ENCODE results near the gene NUP133.
"Not testable (repeated sequence)": the region's sequence is repeated elsewhere in the genome, so short reads cannot be mapped to it uniquely, and the experiment has no call there.

DNA sequence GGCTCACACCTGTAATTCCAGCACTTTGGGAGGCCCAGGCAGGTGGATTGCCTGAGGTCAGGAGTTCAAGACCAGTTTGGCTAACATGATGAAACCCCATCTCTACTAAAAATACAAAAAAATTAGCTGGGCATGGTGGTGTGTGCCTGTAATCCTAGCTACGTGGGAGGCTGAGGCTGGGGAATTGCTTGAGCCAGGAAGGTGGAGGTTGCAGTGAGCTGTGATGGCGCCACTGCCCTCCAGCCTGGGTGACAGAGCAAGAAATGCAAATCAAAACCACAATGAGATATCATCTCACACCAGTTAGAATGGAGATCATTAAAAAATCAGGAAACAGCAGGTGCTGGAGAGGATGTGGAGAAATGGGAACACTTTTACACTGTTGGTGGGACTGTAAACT, 3.1 kb upstream of the NUP133 start:
- TF ChIP-seq EZH2phosphoT487 (IDR thresholded peaks at IDR 0.05; ENCODE audit: unreplicated experiment); EZH2 (IDR thresholded peaks at IDR 0.05; ENCODE audit: low read depth, unreplicated experiment); CTCF (conservative IDR thresholded peaks at IDR 0.05; ENCODE audit: low read depth in 2 of 2); JUNB (IDR thresholded peaks at IDR 0.05; ENCODE audit: unreplicated experiment); POLR2AphosphoS5 (IDR thresholded peaks at IDR 0.05; ENCODE audit: low read depth): not testable (repeated sequence)
- TF ChIP-seq, protein P1, sequence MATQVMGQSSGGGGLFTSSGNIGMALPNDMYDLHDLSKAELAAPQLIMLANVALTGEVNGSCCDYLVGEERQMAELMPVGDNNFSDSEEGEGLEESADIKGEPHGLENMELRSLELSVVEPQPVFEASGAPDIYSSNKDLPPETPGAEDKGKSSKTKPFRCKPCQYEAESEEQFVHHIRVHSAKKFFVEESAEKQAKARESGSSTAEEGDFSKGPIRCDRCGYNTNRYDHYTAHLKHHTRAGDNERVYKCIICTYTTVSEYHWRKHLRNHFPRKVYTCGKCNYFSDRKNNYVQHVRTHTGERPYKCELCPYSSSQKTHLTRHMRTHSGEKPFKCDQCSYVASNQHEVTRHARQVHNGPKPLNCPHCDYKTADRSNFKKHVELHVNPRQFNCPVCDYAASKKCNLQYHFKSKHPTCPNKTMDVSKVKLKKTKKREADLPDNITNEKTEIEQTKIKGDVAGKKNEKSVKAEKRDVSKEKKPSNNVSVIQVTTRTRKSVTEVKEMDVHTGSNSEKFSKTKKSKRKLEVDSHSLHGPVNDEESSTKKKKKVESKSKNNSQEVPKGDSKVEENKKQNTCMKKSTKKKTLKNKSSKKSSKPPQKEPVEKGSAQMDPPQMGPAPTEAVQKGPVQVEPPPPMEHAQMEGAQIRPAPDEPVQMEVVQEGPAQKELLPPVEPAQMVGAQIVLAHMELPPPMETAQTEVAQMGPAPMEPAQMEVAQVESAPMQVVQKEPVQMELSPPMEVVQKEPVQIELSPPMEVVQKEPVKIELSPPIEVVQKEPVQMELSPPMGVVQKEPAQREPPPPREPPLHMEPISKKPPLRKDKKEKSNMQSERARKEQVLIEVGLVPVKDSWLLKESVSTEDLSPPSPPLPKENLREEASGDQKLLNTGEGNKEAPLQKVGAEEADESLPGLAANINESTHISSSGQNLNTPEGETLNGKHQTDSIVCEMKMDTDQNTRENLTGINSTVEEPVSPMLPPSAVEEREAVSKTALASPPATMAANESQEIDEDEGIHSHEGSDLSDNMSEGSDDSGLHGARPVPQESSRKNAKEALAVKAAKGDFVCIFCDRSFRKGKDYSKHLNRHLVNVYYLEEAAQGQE (IDR thresholded peaks at IDR 0.05; ENCODE audit: unreplicated experiment), result not testable (repeated sequence)
